ENCODE measurements around the gene MEF2A.

Gene MEF2A

DNA sequence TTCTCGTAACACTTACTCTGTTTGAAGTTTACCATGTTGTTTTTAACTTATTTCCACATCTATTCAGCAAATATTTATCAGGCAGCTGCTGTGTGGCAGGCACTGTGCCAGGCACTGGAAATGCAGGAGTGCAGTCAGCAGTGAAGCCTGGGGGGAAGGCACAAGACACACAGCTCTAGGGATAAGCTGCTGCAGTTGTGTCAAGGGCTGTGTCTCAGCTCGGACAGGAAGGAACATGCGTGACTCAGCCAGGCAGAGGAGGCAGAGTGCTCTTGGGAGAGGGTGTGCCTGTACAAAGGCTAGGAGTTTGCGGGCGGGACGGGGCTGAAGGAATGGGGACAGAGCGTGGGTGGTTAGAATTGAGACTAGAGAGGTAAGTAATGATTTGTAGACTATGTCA lies 142.8 kb downstream of the MEF2A start:
- no peak for DNase-seq

DNA sequence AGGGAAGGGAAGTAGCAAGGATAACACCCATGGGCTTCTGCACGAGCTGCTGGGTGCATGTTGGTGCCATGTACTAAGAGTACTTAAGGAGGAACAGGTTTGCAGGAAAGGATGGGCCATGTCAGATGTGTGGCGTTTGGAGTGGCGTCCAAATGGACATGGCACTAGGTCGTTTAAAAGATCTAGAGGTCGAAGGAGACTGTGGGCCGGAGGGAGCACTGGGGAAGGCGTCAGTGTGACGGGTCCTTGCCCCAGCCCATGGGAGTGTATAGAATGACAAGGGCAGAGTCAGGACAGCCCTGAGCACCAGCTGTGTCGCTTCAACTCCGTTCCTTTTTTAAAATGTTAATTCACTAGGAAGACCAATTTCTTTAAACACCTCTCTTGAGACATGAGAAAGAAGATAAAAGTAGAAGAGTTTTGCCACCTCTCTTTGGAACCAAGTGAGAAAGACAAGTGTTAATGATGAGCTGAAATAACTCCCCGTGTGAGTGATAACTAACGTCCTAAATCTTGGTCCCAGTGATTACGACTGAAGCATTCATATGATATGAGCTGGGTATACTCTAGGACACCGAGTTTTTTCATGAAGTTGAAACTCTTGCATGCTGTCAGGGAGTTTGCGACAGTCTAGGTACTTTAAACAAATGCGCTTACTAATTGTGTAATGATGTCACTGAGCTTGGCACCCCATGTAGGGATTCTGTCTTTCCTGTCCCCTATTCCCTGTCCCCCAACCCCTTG lies 143.6 kb downstream of the MEF2A start:
- DNase-seq = no peak

DNA sequence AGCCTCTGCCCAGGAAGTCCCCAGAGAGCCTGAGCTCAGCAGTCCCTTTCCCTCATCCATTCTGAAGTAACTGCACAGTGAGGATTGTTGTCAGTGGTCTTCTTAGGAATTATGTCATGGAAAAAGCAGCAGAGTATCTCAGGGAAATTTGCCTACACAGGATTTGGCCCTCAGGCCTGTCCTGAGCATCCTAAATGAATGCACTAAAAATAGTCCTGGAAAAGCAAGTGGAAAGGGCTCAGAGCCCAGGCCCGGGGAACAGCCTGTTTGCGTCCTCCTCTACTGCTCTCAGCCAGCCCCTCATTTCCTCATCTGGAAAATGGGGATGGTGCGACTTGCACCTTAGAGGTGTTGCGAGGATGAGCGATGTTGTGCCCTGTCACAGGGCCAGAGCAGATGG lies 145.8 kb downstream of the MEF2A start:
- no peak for DNase-seq

GRCh38 chr15:99712415-99712814 lies 146.6 kb downstream of the MEF2A start:
- no peak for DNase-seq

- DNase-seq = no peak
These were observed 150.8 kb downstream of the MEF2A start for GRCh38 chr15:99716540-99717095.

- no peak for DNase-seq
These were observed 151.6 kb downstream of the MEF2A start for GRCh38 chr15:99717161-99718009.

DNA sequence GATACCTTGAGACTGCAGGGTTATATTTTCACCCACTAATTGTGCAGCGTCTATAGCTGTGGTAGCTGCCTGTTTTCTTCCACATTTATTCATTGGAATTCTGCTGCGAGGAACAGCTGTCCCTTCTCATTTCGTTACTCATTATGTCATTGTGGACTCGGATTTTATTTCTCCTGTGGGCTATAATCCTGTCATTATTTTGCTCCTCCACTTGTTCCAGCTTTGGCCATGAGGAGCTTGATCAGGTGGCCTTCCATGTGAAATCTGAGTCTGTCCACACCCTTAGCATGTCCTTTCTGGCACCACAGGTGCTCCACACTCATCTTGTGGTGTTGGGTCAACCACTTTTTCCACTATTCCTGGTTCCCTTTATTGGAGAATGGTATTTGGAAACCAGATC lies 152.6 kb downstream of the MEF2A start:
- no peak for DNase-seq

- DNase-seq = no peak
These were observed 153.3 kb downstream of the MEF2A start for GRCh38 chr15:99719096-99719541.

DNA sequence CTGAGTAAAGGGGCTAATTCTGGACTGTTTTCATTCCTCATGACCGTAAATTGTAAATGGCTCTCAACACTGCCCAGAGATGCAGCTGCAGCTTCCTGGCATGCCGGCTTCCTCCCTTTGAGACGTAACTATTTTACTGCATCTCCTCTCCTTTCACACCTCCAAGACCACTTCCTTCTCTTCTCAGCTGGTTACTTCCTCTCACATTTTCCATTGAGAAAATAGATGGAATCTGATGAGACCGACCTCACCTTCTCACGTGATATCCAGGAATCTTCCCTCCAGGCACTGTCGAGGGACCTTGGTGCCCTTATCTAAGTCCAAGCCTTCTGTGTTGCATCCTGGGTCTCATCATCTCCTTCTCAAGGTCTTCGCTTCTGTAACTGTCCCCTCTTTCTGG lies 154.7 kb downstream of the MEF2A start:
- no peak for DNase-seq

- no peak for DNase-seq
These were observed 155.5 kb downstream of the MEF2A start for GRCh38 chr15:99721104-99721778.

DNA sequence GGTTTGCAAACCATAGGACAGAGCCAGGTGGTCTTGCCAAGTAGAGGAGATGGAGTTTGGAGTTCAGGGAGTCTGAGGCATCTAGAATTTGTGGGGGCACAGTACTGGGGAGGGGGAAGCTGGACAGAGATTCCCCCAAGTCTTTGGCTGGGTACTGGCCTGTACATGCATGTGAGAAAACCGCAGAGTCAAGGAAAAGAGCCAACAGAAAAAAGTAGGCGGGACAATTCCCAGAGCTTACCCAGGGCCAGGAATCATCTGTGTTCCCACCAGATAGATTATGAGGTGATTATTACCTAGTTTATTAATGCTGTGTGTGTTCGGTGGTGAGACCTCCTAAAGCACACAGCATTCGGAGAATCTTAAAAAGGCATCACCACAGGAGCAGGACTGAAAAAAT lies 156.1 kb downstream of the MEF2A start:
- DNase-seq = no peak

GRCh38 chr15:99722406-99722805 lies 156.6 kb downstream of the MEF2A start:
- DNase-seq = no peak

DNA sequence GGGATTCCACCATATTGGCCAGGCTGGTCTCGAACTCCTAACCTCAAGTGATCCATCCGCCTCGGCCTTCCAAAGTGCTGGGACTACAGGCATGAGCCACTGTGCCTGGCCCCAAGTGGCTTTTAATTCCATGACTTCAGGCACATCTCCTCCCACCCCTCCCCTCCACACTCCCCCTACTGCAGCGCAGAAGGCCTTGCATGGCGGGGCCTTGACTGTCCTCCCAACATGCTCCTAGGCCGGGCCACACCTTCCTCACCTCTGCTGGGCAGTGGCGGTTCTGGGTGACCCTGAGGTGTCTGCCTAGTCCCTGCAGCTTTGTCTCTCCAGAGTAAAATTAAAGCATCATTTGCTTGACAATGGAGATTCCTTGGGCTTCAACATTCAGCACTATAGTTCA lies 160.5 kb downstream of the MEF2A start:
- DNase-seq = no peak

DNA sequence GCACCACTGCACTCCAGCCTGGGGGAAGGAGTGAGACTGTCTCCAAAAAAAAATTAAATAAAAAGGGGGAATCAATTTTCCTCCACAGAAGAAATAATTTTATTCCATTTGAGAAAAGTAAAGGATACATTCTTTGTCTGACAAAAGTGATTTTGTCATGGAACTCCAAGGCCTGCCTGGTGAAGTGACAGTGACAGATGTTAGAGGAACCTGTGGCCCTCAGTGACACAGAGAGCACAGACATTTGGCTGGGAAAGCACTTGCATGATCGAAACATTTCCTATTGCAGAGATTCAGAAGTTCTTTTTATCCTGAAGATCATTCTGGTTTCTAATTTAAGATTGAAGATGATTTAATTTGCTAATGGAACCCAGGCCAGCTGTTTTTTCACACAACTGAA lies 161.5 kb downstream of the MEF2A start:
- no peak for DNase-seq

DNA sequence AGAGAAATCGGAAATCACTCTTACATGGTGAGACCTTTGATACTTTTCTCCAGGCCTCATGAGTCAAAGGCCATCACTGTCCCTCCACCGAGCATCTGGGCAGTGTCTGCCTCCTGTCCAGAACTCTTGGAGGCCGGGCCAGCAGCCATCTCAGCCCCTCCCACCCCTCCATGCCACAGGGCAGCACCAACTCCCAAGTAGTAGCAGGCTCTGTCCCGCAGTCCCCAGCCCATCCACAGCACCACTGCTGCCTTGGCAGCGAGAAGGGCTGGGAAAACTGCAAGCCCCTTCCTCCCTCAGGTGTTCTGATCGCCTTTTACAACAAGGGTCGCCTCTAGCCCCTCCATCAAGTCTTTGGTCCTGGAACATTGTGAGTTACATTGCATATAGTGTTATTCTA lies 161.9 kb downstream of the MEF2A start:
- no peak for DNase-seq

DNA sequence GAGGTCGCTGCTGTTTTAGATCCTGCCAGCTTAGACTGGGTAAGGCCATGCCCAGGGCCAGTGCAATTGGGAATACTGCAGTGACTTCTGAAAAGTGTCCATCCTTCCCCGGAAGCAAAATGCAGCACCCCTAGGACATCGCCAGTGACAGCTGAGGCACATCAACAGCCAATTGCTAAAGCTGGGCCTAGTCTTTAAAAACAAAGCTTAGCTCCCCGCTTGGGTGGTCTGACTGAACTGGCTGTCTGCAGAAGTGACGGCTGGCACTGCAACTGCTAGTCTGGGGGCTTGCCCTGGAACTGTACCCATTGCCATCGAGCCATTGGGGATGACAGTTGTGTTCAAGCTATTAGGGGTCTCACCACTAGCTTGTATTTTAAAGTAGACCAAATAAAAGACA lies 163.1 kb downstream of the MEF2A start:
- no peak for DNase-seq

- DNase-seq = no peak
These were observed 163.5 kb downstream of the MEF2A start for GRCh38 chr15:99729327-99729726.

DNA sequence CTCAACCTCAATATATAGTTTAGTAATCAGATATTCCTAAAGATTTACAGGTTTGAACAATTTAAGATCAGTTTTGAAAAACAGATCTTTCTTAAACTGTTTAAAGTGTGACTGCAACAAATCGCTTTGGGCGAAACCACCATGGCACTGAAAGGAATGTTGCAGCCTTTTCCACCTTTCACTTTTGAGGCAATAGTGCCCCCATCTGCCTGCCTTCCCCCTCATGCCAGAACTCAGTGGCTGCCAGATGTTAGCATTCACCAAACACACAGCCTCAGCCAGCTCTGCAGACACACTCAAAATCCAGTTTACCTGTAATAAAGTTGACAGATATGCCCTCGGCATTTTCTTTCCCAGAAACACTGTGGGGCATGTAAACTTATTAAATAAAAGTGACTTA lies 164.1 kb downstream of the MEF2A start:
- DNase-seq = peak; percentile 4

- no peak for DNase-seq
These were observed 165.7 kb downstream of the MEF2A start for GRCh38 chr15:99731336-99732123.

DNA sequence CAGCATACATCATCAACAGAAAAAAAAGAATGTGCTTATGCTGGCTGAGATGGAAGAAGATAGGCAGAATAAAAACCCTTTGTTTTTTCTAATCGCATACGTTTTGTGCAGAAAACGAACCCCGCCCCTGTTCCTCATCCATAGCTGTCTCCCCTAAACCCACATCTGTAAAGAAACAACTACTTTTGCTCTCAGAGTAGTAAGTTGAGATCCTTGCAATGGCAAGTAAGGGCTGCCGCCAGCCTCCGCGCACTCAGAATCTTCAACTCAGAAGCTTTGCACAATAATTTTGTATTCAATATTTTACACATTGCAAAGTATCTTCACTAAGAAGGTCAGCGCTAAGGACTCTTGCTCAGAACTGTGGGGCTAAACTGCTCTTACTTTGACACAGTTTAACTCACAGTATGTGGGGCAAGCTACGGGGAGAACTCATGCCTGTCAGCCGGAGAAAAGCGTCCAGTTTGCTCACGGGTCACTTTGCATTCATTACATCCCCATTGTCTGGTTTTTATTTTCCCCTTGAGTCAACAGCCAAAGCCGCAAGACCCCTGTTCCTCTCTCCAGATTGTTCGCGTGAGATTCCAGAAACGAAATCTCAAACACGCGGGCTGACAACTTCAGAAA lies 166.5 kb downstream of the MEF2A start:
- no peak for DNase-seq

- DNase-seq = no peak
These were observed 167.0 kb downstream of the MEF2A start for GRCh38 chr15:99732751-99733267.
